RCC 7860 (cell line): ENCODE data around the gene TYMP.

Experiments used
- DNase-seq: peaks from one replicate; pipeline ENCODE4 v3.0.0-alpha.2; 2015; ENCODE audit warnings: low spot score
- FAIRE-seq: peaks from 2 replicates; lab custom pipeline; 2012; peaks lifted over from hg19 to GRCh38; lab: Jason Lieb, UNC

Gene TYMP

DNA sequence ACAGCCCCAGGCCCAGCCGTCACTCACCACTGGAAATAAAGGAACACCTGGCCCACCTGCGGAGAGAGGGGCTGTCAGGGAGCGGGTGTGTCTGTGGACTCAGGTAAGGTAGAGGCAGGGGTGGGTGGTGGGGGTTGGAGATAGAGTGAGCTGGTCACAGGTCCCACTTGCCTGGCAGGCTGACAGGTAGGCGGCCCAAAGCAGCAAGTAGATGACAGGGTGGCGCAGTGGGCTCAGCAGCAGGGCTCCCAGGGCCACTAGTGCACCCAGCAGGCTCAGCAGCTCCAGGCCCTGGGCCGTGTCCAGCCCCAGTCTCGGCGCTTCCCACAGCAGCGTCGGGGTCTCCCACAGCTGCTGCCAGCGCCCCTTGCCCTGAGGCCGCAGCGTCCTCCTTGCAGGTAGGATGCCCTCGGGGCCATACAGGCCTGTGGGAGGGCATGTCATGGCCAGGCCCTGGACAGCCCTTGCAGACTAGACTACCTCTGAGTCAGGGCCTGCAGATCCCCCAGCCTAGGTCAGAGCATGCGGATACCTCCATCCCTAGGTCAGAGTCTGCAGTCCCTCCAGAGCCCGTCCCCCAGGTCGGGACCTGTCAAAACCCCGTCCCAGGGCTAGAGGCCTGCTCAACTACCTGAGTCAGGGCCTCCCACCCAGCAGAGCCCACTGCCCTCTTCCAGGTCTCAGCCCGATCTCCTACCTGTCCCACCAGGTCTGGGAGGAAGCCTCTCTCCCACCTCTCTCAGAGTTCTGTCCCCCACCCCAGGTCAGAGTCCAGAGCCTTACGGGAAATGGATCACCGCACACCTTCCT is 23.0 kb downstream of the TYMP start:
- FAIRE-seq (no peak), DNase-seq (peak; percentile 10)

GRCh38 chr22:50505776-50506610 is 23.8 kb downstream of the TYMP start:
- FAIRE-seq: no peak
- DNase-seq: no peak

DNA sequence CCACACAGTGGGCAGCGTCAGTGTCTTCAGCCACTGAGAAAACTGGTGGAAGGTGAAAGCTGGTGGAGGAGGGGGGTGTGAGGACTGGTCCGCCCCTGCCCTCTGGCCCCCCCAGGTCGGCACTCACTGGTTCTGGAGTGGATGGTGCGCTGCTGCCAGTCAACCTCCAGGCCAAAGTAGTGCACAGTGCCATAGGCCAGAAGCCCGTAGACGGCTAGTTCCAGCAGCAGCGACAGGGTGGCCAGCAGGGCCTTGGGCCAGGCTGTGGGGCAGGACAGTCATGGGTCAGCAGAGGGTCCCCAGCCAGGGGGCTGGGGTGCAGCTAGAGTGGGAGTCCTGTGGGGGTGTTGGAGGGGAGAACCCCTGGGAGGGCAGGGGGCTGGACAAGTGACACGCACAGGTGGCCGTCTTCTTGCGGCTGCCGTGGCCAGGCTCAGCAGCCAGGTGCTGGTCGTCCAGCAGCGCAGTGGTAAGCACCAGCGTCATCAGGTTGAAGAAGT is 24.5 kb downstream of the TYMP start:
- no peak for DNase-seq
- no peak for FAIRE-seq

DNA sequence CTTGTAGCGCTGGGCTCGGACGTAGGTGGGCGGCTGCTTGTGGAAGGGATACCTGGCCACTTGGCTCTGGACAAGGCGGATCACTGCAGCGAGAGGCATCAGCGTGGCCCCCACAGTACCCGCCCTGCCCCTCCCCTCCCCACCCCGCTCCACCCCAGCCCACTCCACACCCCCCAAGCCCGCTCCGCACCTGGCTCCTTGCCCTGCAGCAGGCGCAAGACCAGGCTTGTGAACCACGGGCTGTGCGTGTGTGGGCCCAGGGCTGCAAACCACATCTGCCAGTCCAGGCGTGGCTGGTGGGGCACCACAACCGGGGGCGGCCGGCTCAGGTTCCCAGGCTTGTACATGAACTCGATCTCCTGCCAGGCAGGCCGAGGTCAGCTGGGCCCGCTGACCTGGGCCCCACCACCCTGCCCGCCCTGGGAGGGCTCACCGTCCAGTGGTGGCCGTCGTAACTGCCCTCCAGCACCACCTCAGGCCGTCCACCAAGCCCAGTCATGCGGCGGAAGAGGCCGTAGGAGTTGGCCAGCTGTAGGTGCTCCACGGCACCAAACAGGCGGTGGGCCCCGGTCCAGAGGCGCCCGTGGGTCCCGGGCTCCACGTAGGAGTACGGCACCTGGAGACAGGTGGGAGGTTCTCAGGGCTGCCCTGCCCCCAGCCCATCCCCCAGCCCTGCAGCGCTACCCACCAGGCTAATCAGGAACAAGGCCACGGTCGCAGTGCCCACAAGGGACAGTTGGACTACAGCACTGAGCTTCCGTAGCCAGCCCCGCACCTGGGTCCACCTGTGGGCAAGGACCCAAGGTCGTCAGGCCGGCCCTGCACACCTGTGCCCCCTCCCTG is 25.2 kb downstream of the TYMP start:
- FAIRE-seq (no peak), DNase-seq (no peak)

DNA sequence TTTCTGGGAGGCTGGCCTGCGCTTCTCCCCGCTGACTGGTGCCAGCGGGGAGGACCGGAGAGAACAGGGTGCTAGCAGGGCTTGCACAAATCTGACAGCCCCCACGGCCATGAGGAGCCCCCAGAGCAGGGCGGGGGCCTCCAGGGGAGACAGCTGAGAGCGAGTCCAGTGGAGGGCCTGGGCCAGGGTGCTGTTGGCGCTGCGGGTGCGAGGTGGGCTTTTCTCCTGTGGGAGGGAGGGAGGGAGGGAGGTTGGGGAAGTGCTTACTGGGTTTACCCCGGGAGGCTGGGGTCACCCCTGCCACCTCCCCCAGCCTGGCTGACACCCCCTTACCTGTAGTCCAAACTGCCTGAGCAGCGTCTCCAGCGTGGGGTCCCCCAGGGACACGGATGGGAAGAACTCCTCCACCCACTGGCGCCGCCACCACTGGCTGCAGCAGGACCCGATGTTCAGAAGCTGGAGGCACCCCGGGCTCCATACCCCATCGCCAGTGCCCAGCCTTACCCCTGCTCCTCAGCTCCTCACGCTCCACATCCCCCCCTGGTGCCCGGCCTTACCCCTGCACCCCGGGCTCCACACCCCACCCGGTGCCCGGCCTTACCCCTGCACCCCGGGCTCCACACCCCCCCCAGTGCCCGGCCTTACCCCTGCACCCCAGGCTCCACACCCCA is 26.2 kb downstream of the TYMP start:
- FAIRE-seq (no peak), DNase-seq (no peak)

- DNase-seq (no peak), FAIRE-seq (no peak)
Measured at GRCh38 chr22:50502628-50503474, 27.0 kb downstream of the TYMP start.

GRCh38 chr22:50502096-50502495 is 27.7 kb downstream of the TYMP start:
- no peak for FAIRE-seq
- no peak for DNase-seq

DNA sequence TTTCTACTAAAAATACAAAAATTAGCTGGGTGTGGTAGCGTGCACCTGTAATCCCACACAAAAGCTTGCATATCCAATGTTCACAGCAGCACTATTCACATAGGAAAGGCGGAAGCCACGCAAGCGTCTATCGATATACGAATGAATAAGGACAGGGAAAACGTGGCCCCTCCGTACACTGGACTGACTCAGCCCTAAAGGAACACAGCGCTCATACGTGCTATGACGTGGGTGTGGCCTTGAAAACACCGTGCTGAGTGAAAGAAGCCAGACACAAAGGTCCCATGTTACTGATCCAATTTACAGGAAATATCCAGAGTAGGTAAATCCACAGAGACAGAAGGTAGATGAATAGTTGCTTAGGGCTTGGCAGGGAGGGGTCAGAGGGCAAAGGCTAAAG is 29.4 kb downstream of the TYMP start:
- DNase-seq (no peak), FAIRE-seq (no peak)

- FAIRE-seq (no peak), DNase-seq (peak; percentile 58)
Measured at GRCh38 chr22:50498322-50498890, 31.4 kb downstream of the TYMP start.

- FAIRE-seq (no peak), DNase-seq (no peak)
Measured at GRCh38 chr22:50497093-50497492, 32.7 kb downstream of the TYMP start.

- no peak for DNase-seq
Measured at GRCh38 chr22:50490531-50491308, 39.1 kb downstream of the TYMP start.

DNA sequence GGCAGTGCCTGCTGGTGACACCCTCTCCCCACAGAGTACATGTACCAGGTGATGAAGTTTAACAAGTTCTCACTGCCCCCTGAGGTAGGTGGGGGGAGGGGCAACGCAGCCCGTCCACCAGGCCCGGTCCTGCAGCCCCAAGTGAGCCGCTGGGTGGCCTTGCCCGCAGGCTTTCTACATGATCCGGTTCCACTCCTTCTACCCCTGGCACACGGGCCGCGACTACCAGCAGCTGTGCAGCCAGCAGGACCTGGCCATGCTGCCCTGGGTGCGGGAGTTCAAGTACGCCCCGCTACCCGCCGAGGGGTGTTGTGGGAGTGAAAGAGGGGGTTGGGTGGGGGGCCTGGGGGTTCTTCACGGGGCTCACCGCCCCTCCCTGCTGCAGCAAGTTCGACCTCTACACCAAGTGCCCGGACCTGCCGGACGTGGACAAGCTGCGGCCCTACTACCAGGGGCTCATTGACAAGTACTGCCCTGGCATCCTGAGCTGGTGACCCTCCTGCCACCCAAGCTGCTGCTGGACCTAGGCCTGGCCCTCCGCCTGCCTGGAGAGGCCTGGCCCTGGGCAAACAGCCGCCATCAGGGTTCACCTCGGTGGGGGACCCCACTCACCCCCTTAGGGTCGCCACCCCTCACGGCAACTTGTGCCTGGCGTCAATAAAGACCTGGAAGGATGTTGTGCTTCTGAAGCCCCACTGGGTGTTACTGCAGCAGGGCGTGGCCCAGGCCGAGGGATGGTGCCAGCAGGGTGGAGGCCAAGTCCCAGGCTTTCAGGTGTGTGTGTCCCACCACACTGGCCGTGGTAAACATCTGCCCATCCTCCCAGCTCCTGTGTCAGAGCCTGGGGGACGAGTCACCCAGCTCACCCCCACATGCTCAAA is 40.2 kb downstream of the TYMP start:
- FAIRE-seq: no peak

More at GRCh38 chr22:50490531-50491308, 39.1 kb downstream of the TYMP start:
- no peak for FAIRE-seq

DNA sequence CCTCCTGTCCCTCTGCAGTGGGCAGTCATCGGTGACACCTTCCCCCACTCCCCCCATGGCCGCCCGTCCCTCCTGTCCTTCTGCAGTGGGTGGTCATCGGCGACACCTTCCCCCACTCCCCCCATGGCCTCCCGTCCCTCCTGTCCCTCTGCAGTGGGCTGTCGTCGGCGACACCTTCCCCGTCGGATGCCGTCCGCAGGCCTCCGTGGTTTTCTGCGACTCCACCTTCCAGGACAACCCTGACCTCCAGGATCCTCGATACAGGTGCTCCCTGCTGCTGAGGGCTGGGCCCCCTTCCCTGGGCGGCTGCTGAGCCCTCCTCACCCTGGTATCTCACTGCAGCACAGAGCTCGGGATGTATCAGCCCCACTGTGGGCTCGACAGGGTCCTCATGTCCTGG is 40.9 kb downstream of the TYMP start:
- no peak for FAIRE-seq
- no peak for DNase-seq

More for the DNA sequence above, 40.2 kb downstream of the TYMP start:
- no peak for DNase-seq

GRCh38 chr22:50488006-50488677 is 41.7 kb downstream of the TYMP start:
- DNase-seq: no peak
- FAIRE-seq: no peak

DNA sequence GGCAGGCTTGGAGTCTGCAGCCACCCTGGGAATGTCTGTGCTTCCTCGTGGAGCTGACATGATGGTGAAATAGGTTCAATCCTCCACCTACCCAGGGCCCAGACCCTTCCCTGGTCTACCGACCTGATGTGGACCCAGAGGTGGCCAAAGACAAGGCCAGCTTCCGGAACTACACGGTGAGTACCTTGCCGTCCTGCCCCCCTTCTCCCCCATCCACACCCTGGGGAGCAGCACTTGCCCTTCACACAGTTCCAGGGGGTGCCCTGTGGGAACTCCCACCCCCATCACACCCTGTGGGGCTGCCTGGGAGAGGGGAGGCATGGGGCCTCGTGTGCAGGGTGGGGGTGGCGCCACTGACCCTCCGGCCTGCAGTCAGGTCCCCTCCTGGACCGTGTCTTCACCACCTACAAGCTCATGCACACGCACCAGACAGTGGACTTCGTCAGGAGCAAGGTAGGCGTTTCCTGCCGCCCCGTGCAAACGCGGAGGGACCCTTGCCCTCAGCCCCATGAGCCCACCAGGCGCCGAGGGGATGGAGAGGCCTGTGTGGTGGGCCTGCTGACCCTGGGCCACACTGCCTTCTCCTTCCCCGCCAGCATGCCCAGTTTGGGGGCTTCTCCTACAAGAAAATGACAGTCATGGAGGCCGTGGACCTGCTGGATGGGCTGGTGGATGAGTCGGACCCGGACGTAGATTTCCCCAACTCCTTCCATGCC is 42.4 kb downstream of the TYMP start:
- no peak for FAIRE-seq
- no peak for DNase-seq
